H9 (cell line): ENCODE results near the gene MN1. TPM values are rescaled to one million over a fixed set of nuclear protein-coding genes. Genes with fewer than 3 reads are reported as not detected.

Source experiments
- DNase-seq: peaks from one replicate; pipeline ENCODE4 v3.0.0-alpha.2; 2017
- H2AFZ ChIP-seq: one replicate; pipeline ENCODE4 v1.6.1; 2013; ENCODE audit warnings: mild to moderate bottlenecking, low read length, control low read depth, moderate library complexity
- H2AK5ac ChIP-seq: 2 replicates; pipeline ENCODE4 v1.6.1; 2013; ENCODE audit warnings: low read length, control low read depth, mixed read lengths; ENCODE audit not compliant: insufficient read length
- H2BK120ac ChIP-seq: one replicate; pipeline ENCODE4 v1.6.1; 2013; ENCODE audit warnings: low read depth, mild to moderate bottlenecking, low read length, control low read depth, inconsistent platforms; ENCODE audit not compliant: poor library complexity, severe bottlenecking
- H2BK12ac ChIP-seq: 2 replicates; pipeline ENCODE4 v1.6.1; 2013; ENCODE audit warnings: low read length, control low read depth, mixed read lengths, low read depth; ENCODE audit not compliant: insufficient read length
- H2BK15ac ChIP-seq: 2 replicates; pipeline ENCODE4 v1.6.1; 2013; ENCODE audit warnings: low read depth, low read length, control low read depth
- H2BK20ac ChIP-seq: one replicate; pipeline ENCODE4 v1.6.1; 2013; ENCODE audit warnings: low read depth, mild to moderate bottlenecking, low read length, control low read depth, inconsistent platforms; ENCODE audit not compliant: poor library complexity, severe bottlenecking
- H2BK5ac ChIP-seq: 2 replicates; pipeline ENCODE4 v1.6.1; 2013; ENCODE audit warnings: low read length, control low read depth, mixed read lengths; ENCODE audit not compliant: insufficient read length
- H3K14ac ChIP-seq: 2 replicates; pipeline ENCODE4 v1.6.1; 2013; ENCODE audit warnings: low read length, control low read depth; ENCODE audit not compliant: insufficient read depth
- H3K18ac ChIP-seq: 2 replicates; pipeline ENCODE4 v1.6.1; 2013; ENCODE audit warnings: low read depth, mild to moderate bottlenecking, mixed read lengths, low read length, control low read depth; ENCODE audit not compliant: insufficient read length
- H3K23ac ChIP-seq: 2 replicates; pipeline ENCODE4 v1.6.1; 2013; ENCODE audit warnings: low read length, control low read depth, mixed read lengths, low read depth; ENCODE audit not compliant: insufficient read length
- H3K23me2 ChIP-seq: 2 replicates; pipeline ENCODE4 v1.6.1; 2013; ENCODE audit warnings: low read depth, mild to moderate bottlenecking, mixed read lengths, low read length, control low read depth; ENCODE audit not compliant: insufficient read length, poor library complexity, severe bottlenecking
- H3K27ac ChIP-seq: 2 replicates; pipeline ENCODE4 v1.5.1; 2013; ENCODE audit warnings: low read length, control low read depth, mixed read lengths, low read depth; ENCODE audit not compliant: insufficient read length
- H3K27me3 ChIP-seq: 2 replicates; pipeline ENCODE4 v1.6.1; 2013; ENCODE audit warnings: low read length, control low read depth, inconsistent platforms; ENCODE audit not compliant: insufficient read depth
- H3K4ac ChIP-seq: 2 replicates; pipeline ENCODE4 v1.6.1; 2013; ENCODE audit warnings: low read depth, mild to moderate bottlenecking, control low read depth, inconsistent platforms, low read length, moderate library complexity
- H3K4me1 ChIP-seq: 2 replicates; pipeline ENCODE4 v1.6.1; 2013; ENCODE audit warnings: low read length, control low read depth, inconsistent platforms; ENCODE audit not compliant: insufficient read depth
- H3K4me2 ChIP-seq: 2 replicates; pipeline ENCODE4 v1.6.1; 2013; ENCODE audit warnings: low read length, control low read depth, mixed read lengths; ENCODE audit not compliant: insufficient read length, insufficient read depth
- H3K56ac ChIP-seq: 2 replicates; pipeline ENCODE4 v1.6.1; 2013; ENCODE audit warnings: low read depth, mild to moderate bottlenecking, mixed read lengths, low read length, control low read depth; ENCODE audit not compliant: insufficient read length
- H3K79me1 ChIP-seq: 2 replicates; pipeline ENCODE4 v1.6.1; 2013; ENCODE audit warnings: low read depth, mild to moderate bottlenecking, moderate library complexity, low read length, control low read depth, inconsistent platforms; ENCODE audit not compliant: insufficient read depth, poor library complexity, severe bottlenecking
- H3K79me2 ChIP-seq: 2 replicates; pipeline ENCODE4 v1.6.1; 2013; ENCODE audit warnings: low read length, control low read depth, inconsistent platforms; ENCODE audit not compliant: insufficient read depth
- H3K9ac ChIP-seq: 2 replicates; pipeline ENCODE4 v1.6.1; 2013; ENCODE audit warnings: low read length, control low read depth, mixed read lengths; ENCODE audit not compliant: insufficient read length; ENCODE audit errors: extremely low read depth
- H3K9me3 ChIP-seq: one replicate; pipeline ENCODE4 v1.6.1; 2013; ENCODE audit warnings: low read depth, low read length, inconsistent platforms; ENCODE audit not compliant: control insufficient read depth
- H3T11ph ChIP-seq: one replicate; pipeline ENCODE4 v1.6.1; 2013; ENCODE audit warnings: mild to moderate bottlenecking, low read length, control low read depth, inconsistent platforms
- H4K20me1 ChIP-seq: one replicate; pipeline ENCODE4 v1.6.1; 2013; ENCODE audit not compliant: control insufficient read depth, insufficient read length, insufficient read depth
- H4K5ac ChIP-seq: 2 replicates; pipeline ENCODE4 v1.6.1; 2013; ENCODE audit warnings: low read depth, mild to moderate bottlenecking, mixed read lengths, low read length, control low read depth; ENCODE audit not compliant: insufficient read length
- H4K8ac ChIP-seq: replicated peaks from 2 replicates; pipeline ENCODE4 v1.6.1; 2013; ENCODE audit warnings: low read length, control low read depth, mixed read lengths, low read depth; ENCODE audit not compliant: insufficient read length
- H4K91ac ChIP-seq: 2 replicates; pipeline ENCODE4 v1.6.1; 2013; ENCODE audit warnings: low read depth, mild to moderate bottlenecking, moderate library complexity, mixed read lengths, low read length, control low read depth; ENCODE audit not compliant: insufficient read length
- H3K27ac Mint-ChIP-seq, 3 experiments: 2 replicates in 2 of 3; 3 replicates in 1 of 3; pipeline ENCODE4 v1.8.0; 2020 to 2021; ENCODE audit warnings: mixed read lengths in 3 of 3, mild to moderate bottlenecking in 1 of 3, moderate library complexity in 1 of 3
- H3K27me3 Mint-ChIP-seq: 2 replicates; pipeline ENCODE4 v1.8.0; 2021; ENCODE audit warnings: low read depth, mild to moderate bottlenecking, moderate library complexity, mixed read lengths
- H3K36me3 Mint-ChIP-seq, 3 experiments: 2 replicates in 2 of 3; 3 replicates in 1 of 3; pipeline ENCODE4 v1.8.0; 2020 to 2021; ENCODE audit warnings: low read depth in 3 of 3, mixed read lengths in 3 of 3; ENCODE audit not compliant: insufficient read depth in 1 of 3
- H3K4me1 Mint-ChIP-seq, 2 experiments: 2 replicates each; pipeline ENCODE4 v1.8.0; 2020; ENCODE audit warnings: mixed read lengths in 2 of 2
- H3K4me3 Mint-ChIP-seq, 2 experiments: 2 replicates in 1 of 2; 3 replicates in 1 of 2; pipeline ENCODE4 v1.8.0; 2020 to 2021; ENCODE audit warnings: mild to moderate bottlenecking in 2 of 2, mixed read lengths in 2 of 2, moderate library complexity in 1 of 2
- H3K9me3 Mint-ChIP-seq, 2 experiments: 2 replicates in 1 of 2; 3 replicates in 1 of 2; pipeline ENCODE4 v1.8.0; 2020; ENCODE audit warnings: mild to moderate bottlenecking in 2 of 2, mixed read lengths in 2 of 2, moderate library complexity in 1 of 2
- CTCF ChIP-seq: fragments of 200-600 bp; sonication (generic); conservative IDR thresholded peaks from 3 replicates; pipeline ENCODE4 v1.8.0; 2021; ENCODE audit warnings: antibody characterized with exemption, mild to moderate bottlenecking
- WGBS: extraction: QIAGEN DNeasy Blood & Tissue Kit; methylation state at CpG from one replicate; pipeline ENCODE4 v1.1.7; 2013; ENCODE audit warnings: missing lambda C conversion rate, low lambda C conversion rate, mixed read lengths; ENCODE audit not compliant: insufficient read length; ENCODE audit errors: extremely low coverage; 5-methylcytosine and 5-hydroxymethylcytosine counted together
- total RNA-seq: library from RNA; stranded (reverse); gene quantifications from 2 replicates; pipeline ENCODE4 v1.2.1, GENCODE V29; 2021

Gene MN1
- total RNA-seq, 1 experiment from 2014 or later = 2.8 TPM

- Histone ChIP-seq H3K79me1 (no peaks in the 10 kb centered on the region), H3K4me2 (no peak overlapping the region), H2BK20ac (no peak overlapping the region), H3K56ac (no peak overlapping the region), H4K91ac (no peak overlapping the region), H3K9me3 (no peaks in the 10 kb centered on the region), H3T11ph (no peak overlapping the region), H2AK5ac (no peak overlapping the region), H2BK120ac (no peak overlapping the region), H4K5ac (no peak overlapping the region), H3K18ac (no peak overlapping the region), H3K9ac (no peak overlapping the region), H3K4ac (no peak overlapping the region), H4K20me1 (no peaks in the 10 kb centered on the region), H3K4me1 (no peaks in the 10 kb centered on the region; the same call in 1 of the 2 replicates), H3K14ac (no peak overlapping the region), H2BK12ac (no peak overlapping the region), H3K23me2 (no peaks in the 10 kb centered on the region), H2BK5ac (no peak overlapping the region), H3K23ac (no peak overlapping the region), H2BK15ac (no peak overlapping the region), H4K8ac (no peak overlapping the region), H3K79me2 (no peaks in the 10 kb centered on the region), H2AFZ (no peak overlapping the region), H3K27ac (no peak overlapping the region), H3K27me3 (no peaks in the 10 kb centered on the region)
- Mint-ChIP-seq H3K27ac (no peak overlapping the region), H3K9me3 (peaks cover 12 to 16% of the 10 kb centered on the region in 2 experiments), H3K27me3 (peaks cover 3% of the 10 kb centered on the region; the same call in 1 of the 2 replicates), H3K4me1 (peaks cover 18 to 23% of the 10 kb centered on the region in 2 experiments), H3K36me3 (peaks cover 6 to 16% (median 8%) of the 10 kb centered on the region in 3 experiments), H3K4me3 (no peak overlapping the region)
- WGBS = no CpG with 5 or more reads among the region's 2 CpGs
- no peak for TF ChIP-seq CTCF
- DNase-seq = no peak
Measured at GRCh38 chr22:27833803-27834202, 32.2 kb upstream of the MN1 start.
